Measurements from ENCODE around the gene OIP5. TPM values are rescaled to one million over a fixed set of nuclear protein-coding genes. Genes with fewer than 3 reads are reported as not detected.

The OIP5 gene
- total RNA-seq = 0.58 TPM in 1 of 2 replicates, not detected in the other

DNA sequence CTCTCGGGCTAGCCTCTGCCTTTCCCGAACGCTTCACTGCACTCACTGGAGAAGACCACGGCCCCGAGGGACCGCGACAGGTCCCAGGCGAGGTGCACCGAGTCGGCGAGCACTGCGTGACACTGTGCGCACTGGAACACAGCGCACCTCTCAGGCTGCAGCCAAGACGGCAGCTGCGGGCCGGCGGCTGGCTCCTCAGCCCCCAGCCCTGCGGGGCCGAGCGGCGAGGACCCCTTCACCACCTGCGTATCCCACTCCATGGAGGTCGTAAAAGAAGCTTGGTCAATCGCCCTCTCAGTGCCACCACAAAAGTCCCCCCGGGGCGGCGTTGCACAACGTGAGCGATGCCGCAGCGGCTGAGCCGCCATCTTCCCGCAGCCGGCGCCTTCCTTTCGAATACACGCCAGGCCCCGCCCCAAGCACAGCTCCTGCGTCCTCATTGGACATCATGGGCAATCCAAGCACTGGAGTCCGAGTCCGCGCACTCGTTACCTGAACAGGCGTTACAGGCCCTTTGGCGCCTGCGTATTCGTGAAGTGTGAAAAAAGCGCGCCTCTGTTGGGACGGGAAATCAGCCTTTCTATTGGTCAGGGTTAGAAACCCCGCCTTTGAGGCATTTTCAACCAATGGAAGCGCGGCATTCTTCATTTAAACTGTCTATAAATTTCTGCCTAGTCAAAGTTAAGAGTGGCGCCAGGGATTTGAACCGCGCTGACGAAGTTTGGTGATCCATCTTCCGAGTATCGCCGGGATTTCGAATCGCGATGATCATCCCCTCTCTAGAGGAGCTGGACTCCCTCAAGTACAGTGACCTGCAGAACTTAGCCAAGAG lies at the start of gene OIP5, which contains the start of gene NUSAP1:
Gene OIP5, minus strand, starts transcription at position 398 of the 832 bp plus-strand sequence. Its CDS starts 30 bp downstream, at position 368.
Gene NUSAP1, plus strand, starts transcription at position 688 of the 832 bp plus-strand sequence. Its CDS starts 77 bp downstream, at position 765.

Other genes starting within 250 kb of the OIP5 start
- 23.8 and 28.7 TPM in 2 replicates for gene INO80, start 216.3 kb downstream of the OIP5 start, total RNA-seq
- gene EXD1, start 101.8 kb downstream of the OIP5 start, total RNA-seq = not detected in 2 replicates
- 130 and 135 TPM in 2 replicates for gene CHP1, start 101.3 kb downstream of the OIP5 start, total RNA-seq
- gene NUSAP1, start 290 bp upstream of the OIP5 start, total RNA-seq = 10.1 and 10.9 TPM in 2 replicates
- gene NDUFAF1, start 69.9 kb upstream of the OIP5 start, total RNA-seq = 9.9 and 27.1 TPM in 2 replicates
- gene RTF1, start 84.5 kb upstream of the OIP5 start, total RNA-seq = 12.9 and 28.1 TPM in 2 replicates
- 2.8 and 4.8 TPM in 2 replicates for gene ITPKA, start 161.3 kb upstream of the OIP5 start, total RNA-seq
- not detected in 2 replicates for gene LTK, start 181.2 kb upstream of the OIP5 start, total RNA-seq
- gene RPAP1, start 211.7 kb upstream of the OIP5 start, total RNA-seq = 19.8 and 21.6 TPM in 2 replicates
- 15.4 and 24.0 TPM in 2 replicates for gene TYRO3, start 226.6 kb upstream of the OIP5 start, total RNA-seq